ENCODE results near the gene NANOS2.
"Not testable (repeated sequence)": the region's sequence is repeated elsewhere in the genome, so short reads cannot be mapped to it uniquely, and the experiment has no call there.

The NANOS2 gene

GRCh38 chr19:45876411-45877197 lies 38.0 kb downstream of the NANOS2 start:
- DNase-seq (ENCODE audit: low read depth in 2 of 2), result no peak

- DNase-seq (ENCODE audit: low read depth in 2 of 2), result no peak
Measured at GRCh38 chr19:45876161-45876410, 38.5 kb downstream of the NANOS2 start.

- no peak for DNase-seq (ENCODE audit: low read depth in 2 of 2)
Measured at GRCh38 chr19:45874620-45874966, 40.0 kb downstream of the NANOS2 start.

DNA sequence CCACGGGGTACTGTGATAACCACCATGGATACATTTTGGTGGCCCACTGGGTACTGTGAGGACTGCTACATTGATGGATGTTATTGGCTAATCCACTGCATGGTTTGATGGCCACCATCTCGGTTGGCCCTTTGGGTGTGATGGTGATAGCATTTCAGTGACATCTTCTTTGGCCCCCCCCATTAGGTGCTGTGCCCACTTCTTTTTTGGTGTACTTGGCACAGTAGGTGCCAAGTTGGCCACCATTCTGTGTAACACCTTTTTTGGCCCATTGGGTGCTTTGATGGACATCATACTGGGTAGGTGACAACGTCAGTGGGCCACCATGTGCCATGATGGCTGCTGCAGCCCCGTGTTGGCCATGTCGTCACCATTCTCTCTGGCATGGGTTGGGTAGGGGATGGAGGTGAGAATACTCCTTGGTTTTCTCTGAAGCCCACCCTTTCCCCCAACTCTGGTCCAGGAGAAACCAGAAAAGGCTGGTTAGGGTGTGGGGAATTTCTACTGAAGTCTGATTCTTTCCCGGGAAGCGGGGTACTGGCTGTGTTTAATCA lies 41.3 kb downstream of the NANOS2 start:
- DNase-seq (ENCODE audit: low read depth in 2 of 2), result no peak

DNA sequence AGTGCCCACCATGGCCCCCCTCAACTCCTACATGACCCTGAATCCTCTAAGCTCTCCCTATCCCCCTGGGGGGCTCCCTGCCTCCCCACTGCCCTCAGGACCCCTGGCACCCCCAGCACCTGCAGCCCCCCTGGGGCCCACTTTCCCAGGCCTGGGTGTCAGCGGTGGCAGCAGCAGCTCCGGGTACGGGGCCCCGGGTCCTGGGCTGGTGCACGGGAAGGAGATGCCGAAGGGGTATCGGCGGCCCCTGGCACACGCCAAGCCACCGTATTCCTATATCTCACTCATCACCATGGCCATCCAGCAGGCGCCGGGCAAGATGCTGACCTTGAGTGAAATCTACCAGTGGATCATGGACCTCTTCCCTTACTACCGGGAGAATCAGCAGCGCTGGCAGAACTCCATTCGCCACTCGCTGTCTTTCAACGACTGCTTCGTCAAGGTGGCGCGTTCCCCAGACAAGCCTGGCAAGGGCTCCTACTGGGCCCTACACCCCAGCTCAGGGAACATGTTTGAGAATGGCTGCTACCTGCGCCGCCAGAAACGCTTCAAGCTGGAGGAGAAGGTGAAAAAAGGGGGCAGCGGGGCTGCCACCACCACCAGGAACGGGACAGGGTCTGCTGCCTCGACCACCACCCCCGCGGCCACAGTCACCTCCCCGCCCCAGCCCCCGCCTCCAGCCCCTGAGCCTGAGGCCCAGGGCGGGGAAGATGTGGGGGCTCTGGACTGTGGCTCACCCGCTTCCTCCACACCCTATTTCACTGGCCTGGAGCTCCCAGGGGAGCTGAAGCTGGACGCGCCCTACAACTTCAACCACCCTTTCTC lies 42.3 kb downstream of the NANOS2 start:
- DNase-seq (ENCODE audit: low read depth in 2 of 2), result no peak

DNA sequence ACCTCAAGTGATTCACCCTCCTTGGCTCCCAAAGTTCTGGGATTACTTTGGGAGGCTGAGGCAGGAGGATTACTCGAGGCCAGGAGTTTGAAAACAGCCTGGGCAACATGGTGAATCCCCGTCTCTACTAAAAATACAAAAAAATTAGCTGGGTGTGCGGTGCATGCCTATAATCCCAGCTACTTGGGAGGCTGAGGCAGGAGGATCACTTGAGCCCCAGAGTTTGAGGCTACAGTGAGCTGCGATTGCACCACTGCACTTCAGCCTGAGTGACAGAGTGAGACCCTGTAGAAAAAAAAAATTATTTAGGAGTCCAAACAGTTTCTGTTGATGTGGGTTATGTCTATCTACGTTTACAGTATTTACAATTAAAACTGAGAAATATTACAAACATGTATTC lies 43.8 kb downstream of the NANOS2 start:
- DNase-seq (ENCODE audit: low read depth in 2 of 2), result no peak

DNA sequence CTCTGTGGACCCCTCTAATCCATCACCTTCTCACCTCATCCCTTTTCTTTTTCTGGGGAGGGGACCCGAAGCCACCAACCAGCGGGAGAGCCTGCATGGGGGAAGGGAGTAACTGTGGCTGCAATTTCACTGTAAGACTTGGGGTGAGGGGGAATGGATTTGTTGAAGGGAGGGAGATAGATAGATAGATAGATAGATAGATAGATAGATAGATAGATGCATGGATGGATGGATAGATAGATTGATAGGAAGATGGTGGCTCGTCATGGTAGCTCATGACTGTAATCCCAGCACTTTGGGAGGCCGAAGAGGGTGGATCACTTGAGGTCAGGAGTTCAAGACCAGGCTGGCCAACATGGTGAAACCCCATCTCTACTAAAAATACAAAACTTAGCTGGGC lies 47.3 kb downstream of the NANOS2 start:
- DNase-seq (ENCODE audit: low read depth in 2 of 2), result not testable (repeated sequence)

DNA sequence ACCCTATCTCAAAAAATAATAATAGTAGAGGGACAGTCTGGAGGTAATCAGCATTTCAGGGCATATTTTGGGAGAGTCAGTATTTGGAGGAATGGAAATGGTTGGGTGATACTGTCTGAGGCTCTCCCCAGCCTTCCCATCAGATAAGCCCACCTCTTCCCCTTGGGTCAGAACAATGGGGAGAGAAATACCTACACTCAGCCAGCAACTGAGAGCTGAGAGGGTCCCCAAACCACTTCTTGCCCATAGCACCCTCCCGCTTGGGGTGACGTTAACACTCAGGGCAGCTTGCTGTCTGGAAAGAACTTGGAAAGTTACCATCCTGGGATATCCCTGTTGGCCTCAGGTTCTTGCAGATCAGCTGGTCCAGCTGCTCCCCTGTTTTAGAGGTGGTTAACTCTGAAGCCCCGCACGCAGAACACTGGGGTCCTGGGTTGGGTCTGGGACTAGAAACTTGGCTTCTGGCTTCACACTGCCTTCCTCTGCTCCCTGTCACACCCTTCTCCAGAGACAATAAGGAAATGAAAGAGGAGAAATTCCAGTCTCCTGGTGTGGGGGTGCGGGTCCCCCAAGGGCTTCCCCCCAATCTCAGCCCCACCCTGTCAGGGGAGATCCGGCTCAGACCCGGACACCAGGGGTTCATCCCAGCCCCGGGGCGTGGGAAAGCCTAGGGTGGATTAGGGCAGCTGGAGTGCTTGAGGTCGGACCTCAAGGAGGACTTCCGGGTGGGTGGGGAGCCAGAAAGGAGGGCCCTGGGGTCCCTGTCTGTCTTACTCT lies 48.0 kb downstream of the NANOS2 start:
- no peak for DNase-seq (ENCODE audit: low read depth in 2 of 2)

- DNase-seq (ENCODE audit: low read depth in 2 of 2), result no peak
Measured at GRCh38 chr19:45865269-45865948, 49.2 kb downstream of the NANOS2 start.

- DNase-seq (ENCODE audit: low read depth in 2 of 2), result no peak
Measured at GRCh38 chr19:45864629-45865082, 49.9 kb downstream of the NANOS2 start.

DNA sequence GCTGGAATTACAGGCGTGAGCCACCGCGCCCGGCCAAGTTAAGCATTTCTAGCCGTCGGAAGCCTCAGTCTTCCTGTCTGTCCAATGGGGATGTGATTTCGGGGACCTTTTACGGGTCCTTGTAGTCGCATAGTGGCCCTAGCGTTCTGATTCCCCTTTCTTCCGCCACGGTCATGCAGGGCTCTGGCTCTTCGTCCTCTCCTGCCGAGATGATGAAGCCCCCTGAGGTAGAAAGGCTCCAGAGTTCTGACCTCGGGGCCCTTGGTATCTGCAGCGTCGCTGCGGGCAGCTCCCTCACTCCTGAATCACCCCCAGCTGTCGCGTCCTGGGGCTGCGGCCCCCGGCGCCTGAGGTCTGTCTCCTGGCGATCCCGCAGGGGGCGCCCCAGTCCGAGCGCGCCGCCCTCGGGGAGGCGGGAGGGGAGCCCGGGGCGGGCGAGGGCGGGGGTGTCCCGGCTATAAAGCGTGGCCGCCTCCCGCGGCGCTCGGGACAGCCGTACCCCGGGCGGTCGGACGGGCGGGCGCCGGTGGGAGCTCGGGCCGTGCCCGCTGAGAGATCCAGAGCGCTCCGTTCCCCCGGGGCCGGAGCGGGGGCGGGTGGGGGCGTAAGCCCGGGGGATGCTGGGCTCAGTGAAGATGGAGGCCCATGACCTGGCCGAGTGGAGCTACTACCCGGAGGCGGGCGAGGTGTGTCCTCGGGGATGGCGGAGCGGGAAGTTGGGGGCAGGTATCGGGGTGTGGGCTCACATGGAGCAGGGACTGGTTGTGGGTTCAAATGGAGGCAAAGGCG lies 50.5 kb downstream of the NANOS2 start, which contains the start of gene FOXA3:
Gene FOXA3 (plus strand): TSS at position 487 of the 789 bp plus-strand sequence. CDS start 131 bp downstream, at position 618.
- DNase-seq (ENCODE audit: low read depth in 2 of 2), result peak; percentile 48 to 49

DNA sequence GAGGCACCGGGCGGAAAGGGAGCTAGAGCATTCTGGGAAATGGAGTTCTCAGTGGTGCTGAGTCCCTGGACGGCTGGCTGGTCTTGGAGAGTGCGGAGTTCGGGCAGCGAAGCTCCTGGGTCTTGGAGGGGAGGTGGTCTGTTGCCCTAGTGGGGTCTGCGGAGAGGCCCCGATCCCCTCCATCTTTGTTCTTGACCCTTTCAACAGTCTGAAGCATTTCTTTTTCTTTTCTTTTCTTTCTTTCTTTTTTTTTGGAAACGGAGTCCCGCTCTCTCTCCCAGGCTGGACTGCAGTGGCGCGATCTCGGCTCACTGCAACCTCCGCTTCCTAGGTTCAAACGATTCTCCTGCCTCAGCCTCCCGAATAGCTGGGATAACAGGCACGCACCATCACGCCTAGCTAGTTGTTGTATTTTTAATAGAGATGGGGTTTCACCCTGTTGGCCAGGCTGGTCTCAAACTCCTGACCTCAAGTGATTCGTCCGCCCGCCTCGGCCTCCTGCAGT lies 51.2 kb downstream of the NANOS2 start:
- no peak for DNase-seq (ENCODE audit: low read depth in 2 of 2)
